Astrocyte of the spinal cord (primary cell): ENCODE data around the gene STXBP3.

Source experiments
- DNase-seq: peaks from one replicate; pipeline ENCODE4 v3.0.0; 2011; ENCODE audit warnings: low read depth, low spot score
- H3K4me3 ChIP-seq: 2 replicates; pipeline ENCODE4 v1.5.1; 2011; ENCODE audit warnings: low read depth, mild to moderate bottlenecking, low read length, moderate library complexity
- CTCF ChIP-seq: IDR thresholded peaks from 2 replicates; pipeline ENCODE4 v1.5.1; 2012; ENCODE audit warnings: low read depth, mild to moderate bottlenecking, low read length, inconsistent platforms
- in situ Hi-C: cut with HindIII; loops from 2 replicates; pipeline ENCODE4 v1.10.0; 2017; ENCODE audit warnings: low sequenced_read_pairs

The STXBP3 gene

GRCh38 chr1:108832929-108833328, 86.5 kb downstream of the STXBP3 start:
- no peak for DNase-seq
- in situ Hi-C loops: no loop called here
- no peak for TF ChIP-seq CTCF
- no peak overlapping the region for H3K4me3 ChIP-seq

- H3K4me3 ChIP-seq: no peak overlapping the region
- in situ Hi-C loops: no loop called here
- DNase-seq: no peak
- TF ChIP-seq CTCF: no peak
Observed at GRCh38 chr1:108841703-108842102, 95.2 kb downstream of the STXBP3 start.

- no peak for DNase-seq
- TF ChIP-seq CTCF: no peak
- in situ Hi-C loops: no loop called here
- H3K4me3 ChIP-seq: no peak overlapping the region
Observed at GRCh38 chr1:108842525-108843181, 96.2 kb downstream of the STXBP3 start.

- no peak for DNase-seq
- no peak overlapping the region for H3K4me3 ChIP-seq
- in situ Hi-C loops: no loop called here
- TF ChIP-seq CTCF: no peak
Observed at GRCh38 chr1:108843390-108844137, 97.1 kb downstream of the STXBP3 start.

- no peak overlapping the region for H3K4me3 ChIP-seq
- no peak for TF ChIP-seq CTCF
- in situ Hi-C loops: no loop called here
- DNase-seq: no peak
Observed at GRCh38 chr1:108845446-108845845, 99.0 kb downstream of the STXBP3 start.

- no peak for TF ChIP-seq CTCF
- no peak overlapping the region for H3K4me3 ChIP-seq
- in situ Hi-C loops: no loop called here
- no peak for DNase-seq
Observed at GRCh38 chr1:108845991-108846390, 99.5 kb downstream of the STXBP3 start.
